DMS 273 treated with DMSO at 0.1 percent for 48 hours (cell line): ENCODE data around the gene MYL6B.
"Not testable (repeated sequence)": the region's sequence is repeated elsewhere in the genome, so short reads cannot be mapped to it uniquely, and the experiment has no call there.

Experiments used
- DNase-seq: peaks from one replicate; lab custom pipeline; 2025; lab: John Stamatoyannopoulos, UW

Gene MYL6B

GRCh38 chr12:56152132-56152755 lies at the start of gene MYL6B:
MYL6B (plus strand) TSS chr12:56152587; CDS start chr12:56153919, 1,332 bp downstream.
- DNase-seq = peak; percentile 66

GRCh38 chr12:56102683-56103065 lies 49.7 kb upstream of the MYL6B start:
- DNase-seq = no peak

- no peak for DNase-seq
Measured at GRCh38 chr12:56103066-56103711, 49.2 kb upstream of the MYL6B start.

- DNase-seq = no peak
Measured at GRCh38 chr12:56103823-56104108, 48.6 kb upstream of the MYL6B start.

GRCh38 chr12:56104109-56104814 lies 48.1 kb upstream of the MYL6B start, which contains the start of gene PA2G4:
PA2G4 (plus strand) TSS chr12:56104559; CDS start chr12:56104738, 179 bp downstream.
- peak; percentile 90 for DNase-seq

- DNase-seq = no peak
Measured at GRCh38 chr12:56104815-56105608, 47.4 kb upstream of the MYL6B start.

- DNase-seq = no peak
Measured at GRCh38 chr12:56105609-56105902, 46.8 kb upstream of the MYL6B start.

- no peak for DNase-seq
Measured at GRCh38 chr12:56107242-56107641, 45.1 kb upstream of the MYL6B start.

GRCh38 chr12:56110571-56110970 lies 41.8 kb upstream of the MYL6B start:
- DNase-seq = no peak

- no peak for DNase-seq
Measured at GRCh38 chr12:56114084-56114483, 38.3 kb upstream of the MYL6B start.

GRCh38 chr12:56115329-56115728 lies 37.1 kb upstream of the MYL6B start:
- no peak for DNase-seq

- DNase-seq = peak; percentile 67
Measured at GRCh38 chr12:56116267-56117081, 35.9 kb upstream of the MYL6B start, which contains the start of gene RPL41. RPL41 (plus strand) TSS chr12:56116633.

- DNase-seq = not testable (repeated sequence)
Measured at GRCh38 chr12:56117082-56117706, 35.2 kb upstream of the MYL6B start.

- peak; percentile 99 for DNase-seq
Measured at GRCh38 chr12:56117778-56118687, 34.4 kb upstream of the MYL6B start, which contains the start of gene ZC3H10. ZC3H10 (plus strand) TSS chr12:56118266; CDS start chr12:56120563, 2,297 bp downstream.

- DNase-seq = no peak
Measured at GRCh38 chr12:56118688-56119357, 33.6 kb upstream of the MYL6B start.

- DNase-seq = peak; percentile 36
Measured at GRCh38 chr12:56119361-56119796, 33.0 kb upstream of the MYL6B start.

- DNase-seq = no peak
Measured at GRCh38 chr12:56120158-56120846, 32.1 kb upstream of the MYL6B start.

GRCh38 chr12:56121204-56121870 lies 31.1 kb upstream of the MYL6B start:
- no peak for DNase-seq
